Hematopoietic multipotent progenitor cell treated with erythropoietin and hydrocortisone succinate and interleukin-3 and kit ligand, for 4 days (in vitro differentiated cells): ENCODE measurements around the gene FXR2.
"Not testable (repeated sequence)": the region's sequence is repeated elsewhere in the genome, so short reads cannot be mapped to it uniquely, and the experiment has no call there.

Source experiments
- DNase-seq: peaks from one replicate; pipeline ENCODE4 v3.0.0-alpha.2; 2015

The FXR2 gene

DNA sequence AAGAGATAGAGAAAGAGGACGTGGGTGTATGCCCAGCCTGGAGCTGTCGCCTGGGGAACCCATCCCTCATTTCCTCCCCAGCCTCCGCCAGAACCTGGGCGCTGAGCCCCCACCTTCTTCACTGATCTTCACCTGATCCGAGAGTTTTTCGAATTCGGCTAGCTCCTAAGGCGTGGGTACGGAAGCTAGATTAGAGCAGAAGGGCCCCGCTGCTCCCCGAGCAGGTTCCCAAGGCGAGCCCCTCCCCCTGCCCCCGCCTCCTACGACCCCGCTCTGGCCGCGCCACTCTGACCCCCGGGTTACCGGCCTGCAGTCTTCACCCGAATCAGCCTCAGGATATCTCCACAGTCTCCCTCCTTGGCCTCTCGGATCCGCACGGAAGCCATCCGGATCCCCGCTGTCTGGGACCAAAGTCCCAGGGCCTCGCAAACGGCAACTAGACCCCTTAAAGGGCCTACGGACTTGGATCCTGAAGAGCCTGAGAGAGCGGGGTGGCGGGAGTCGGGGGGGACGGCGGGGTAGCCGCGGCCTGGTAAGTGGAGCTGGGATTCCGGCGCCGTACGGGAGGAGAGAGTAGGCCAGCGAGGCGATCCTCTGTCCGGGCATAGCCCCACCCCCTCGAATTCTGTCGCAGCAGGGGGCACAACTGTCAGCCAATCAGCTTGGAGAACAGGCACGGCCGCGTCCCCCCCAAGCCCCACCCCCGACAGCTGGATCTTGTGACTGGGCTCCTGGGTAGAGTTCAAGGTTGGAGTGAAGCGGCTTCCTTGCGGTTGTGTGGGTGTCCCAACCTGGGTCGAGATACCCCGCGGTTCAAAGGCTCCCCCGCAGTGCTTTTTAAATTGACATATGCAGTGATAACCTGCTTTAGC, 12.8 kb upstream of the FXR2 start, which contains the start of gene SAT2:
TSS of gene SAT2 (minus strand) at position 572 of the 872 bp plus-strand sequence. CDS start at position 386, 186 bp downstream.
- DNase-seq = peak; percentile 97

DNA sequence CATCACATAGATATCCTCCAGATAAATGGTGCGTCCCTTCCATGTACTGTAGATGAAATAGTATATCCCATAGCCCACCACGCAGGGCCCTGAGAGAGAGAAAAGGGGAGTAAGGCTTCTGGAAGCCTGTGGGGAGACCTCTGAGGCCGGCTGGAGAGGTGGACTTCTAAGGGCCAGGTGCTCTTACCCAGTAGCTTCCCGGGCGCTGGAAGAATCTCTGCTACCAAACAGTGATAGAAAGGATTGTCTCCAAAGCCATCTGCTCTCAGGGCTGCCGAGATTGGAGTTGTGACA, 12.2 kb upstream of the FXR2 start:
- DNase-seq = no peak

DNA sequence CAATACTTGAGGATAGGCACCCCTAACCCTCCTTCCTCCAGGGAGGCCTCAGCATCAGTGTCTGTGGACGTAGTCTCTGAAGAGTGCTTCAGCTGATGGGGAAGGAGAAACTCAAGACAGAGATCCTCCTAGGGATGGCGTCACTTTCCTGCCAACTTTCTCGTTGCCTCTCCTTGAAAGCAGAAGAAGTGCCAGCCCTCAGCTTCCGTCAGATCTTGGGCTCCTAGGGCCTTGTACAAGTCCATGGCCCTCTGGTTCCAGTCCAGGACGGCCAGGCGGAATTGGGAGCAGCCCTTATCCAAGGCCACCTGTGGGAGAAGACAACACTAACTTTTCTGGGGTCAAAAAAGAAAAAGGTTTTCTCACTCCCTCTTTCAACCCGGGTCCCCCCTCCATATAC, 11.6 kb upstream of the FXR2 start:
- no peak for DNase-seq

DNA sequence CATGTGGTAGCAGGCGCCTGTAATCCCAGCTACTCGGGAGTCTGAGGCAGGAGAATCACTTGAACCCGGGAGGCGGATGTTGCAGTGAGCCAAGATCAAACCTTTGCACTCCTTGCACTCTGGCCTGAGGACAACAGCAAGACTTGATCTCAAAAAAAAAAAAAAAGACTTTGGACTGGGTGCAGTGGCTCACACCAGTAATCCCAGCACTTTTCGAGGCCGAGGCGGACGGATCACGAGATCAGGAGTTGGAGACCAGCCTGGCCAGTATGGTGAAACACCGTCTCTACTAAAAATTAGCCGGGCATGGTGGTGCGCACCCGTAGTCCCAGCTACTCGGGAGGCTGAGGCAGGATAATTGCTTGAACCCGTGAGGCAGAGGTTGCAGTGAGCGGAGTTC, 11.1 kb upstream of the FXR2 start:
- not testable (repeated sequence) for DNase-seq

DNA sequence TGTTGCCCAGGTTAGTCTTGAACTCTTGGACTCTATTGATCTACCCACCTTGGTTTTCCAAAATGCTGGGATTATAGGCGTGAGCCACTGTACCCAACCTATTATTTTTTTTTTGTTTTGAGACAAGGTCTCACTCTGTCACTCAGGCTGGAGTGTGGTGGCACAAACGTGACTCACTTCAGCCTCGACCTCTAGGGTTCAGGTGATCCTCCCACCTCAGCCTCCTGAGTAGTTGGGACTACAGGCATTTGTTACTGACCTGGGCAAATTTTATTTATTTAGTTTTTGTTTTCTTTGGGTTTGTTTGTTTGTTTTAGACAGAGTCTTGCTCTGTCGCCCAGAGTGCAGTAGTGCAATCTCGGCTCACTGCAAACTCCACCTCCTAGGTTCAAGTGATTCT, 9.0 kb upstream of the FXR2 start:
- no peak for DNase-seq

DNA sequence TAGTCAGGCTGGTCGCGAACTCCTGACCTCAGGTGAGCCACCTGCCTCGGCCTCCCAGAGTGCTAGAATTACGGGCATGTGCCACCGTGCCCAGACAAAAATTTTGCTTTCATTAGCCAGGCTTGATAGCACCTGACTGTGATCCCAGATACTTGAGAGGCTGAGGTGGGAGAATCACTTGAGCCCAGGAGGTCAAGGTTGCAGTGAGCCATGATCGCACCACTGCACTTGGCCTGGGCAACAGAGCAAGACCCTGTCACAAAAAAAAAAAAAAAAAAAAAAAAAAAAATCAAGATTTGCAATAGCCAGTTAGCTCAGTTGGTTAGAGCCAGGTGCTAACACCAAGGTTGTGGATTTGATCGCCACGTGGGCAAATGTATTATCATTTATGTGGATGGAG, 6.1 kb upstream of the FXR2 start:
- DNase-seq = no peak

DNA sequence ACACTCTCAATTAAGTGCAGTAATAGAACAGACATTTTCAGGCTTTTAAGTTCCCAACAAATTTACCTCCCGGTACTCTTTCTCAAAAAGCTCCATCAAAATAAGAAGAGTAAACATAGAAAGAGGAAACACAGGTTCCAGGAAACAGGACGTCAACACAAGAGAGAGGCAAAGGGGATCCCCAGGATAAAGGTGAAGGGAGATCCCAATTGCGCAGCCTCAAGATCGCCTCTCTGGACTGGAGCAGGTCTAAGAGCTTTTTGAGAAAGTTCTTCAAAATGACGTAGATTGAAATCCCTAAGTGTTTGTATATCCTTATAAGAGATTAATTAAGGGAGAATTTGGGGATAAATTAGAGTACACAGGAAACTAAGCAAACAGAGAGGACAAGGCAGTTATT, 3.9 kb upstream of the FXR2 start:
- DNase-seq = no peak

DNA sequence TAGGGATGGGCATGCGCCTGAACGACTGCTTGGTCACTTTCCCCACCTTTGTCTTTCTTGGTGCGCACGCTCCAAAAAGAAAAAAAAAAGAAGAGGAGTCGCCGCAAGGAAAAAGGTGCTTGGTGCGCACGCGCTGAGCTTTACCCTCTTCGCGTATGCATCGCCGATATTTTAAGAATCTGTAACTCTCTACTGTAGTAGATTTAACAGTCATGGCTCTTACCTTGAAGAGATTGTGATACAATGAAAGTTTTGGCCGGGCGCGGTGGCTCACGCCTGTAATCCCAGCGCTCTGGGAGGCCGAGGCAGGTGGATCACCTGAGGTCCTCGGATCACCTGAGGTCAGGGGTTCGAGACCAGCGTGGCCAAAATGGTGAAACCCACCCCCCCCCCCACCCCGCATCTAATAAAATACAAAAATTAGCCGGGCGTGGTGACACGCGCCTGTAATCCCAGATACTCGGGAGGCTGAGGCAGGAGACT, 609 bp upstream of the FXR2 start:
- no peak for DNase-seq

DNA sequence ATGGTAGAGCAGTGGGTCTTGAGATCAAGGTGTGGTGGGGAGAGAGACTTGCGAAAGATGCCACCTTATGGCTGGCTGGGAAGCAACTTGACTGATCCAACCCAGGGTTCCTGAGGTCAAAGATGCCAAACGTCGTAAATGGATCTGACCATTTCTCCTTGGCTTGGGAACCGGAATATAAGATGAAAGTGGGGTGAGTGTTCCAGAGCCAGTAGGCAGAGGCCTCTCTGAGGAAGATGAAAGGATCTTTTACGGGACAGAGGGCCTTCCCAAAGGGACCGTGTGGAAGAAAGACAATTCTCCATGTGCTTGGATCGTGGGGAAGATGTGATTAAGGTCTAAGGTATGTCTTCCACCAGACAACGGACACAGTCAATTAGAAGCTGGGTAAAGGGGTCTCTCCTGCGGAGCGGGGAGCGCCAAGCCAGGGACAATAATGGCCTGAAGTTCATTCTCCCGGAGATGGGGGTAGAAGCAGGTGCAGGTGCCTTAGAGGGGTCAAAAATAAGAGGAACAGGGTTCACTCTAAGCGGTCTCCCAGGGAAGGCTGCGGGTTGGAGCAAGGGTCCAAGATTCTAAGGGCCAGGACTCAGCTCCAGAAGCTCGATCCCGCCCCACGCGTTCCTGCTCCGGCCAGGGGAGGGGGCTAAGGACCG, 800 bp downstream of the FXR2 start:
- DNase-seq = peak; percentile 23

DNA sequence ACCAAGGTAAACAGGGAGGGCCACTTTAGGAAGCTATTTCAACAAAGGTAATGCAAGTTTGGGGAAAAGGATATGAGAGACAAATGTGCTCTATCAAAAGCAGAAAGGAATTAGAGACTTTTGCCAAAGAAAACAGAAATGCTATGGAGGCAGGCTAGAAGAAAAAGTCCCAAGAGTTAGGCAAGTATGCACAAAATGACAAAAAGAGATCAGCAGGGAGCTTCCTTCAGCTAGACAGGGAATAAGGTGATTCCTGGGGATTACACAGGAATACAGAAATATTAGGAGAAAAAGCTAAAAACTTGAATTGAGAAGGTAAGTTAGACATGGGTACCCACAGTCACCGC, 2.4 kb downstream of the FXR2 start:
- no peak for DNase-seq

DNA sequence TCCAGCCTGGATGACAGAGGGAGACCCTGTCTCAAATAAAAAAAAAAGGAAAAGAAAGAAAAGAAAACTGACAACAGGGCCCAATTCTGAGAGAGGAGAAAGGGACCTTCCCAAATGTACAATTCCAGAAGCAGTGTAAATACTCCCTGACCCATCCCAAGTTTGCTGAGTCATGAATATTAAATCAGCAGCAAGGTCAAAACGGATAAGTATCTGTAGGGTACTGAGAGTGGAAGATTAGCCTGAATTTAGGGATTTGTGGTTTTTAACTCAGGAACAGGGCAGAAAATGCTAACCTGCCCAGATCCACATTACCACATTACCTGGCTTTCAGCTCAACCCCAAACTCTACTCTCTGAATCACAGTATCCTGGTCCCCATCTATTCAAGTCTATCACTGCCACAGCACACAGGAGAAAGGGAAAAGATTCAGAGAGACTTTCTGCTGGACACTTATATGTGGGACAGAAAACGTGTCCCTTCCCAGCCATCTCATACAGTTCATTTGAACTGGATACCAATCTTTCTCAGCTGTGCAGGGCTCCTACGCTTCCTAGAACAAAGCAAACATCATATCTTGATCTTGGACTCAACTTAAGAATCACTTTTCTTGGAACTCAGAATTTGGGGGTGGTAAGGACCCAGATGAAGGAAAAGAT, 2.9 kb downstream of the FXR2 start:
- no peak for DNase-seq

DNA sequence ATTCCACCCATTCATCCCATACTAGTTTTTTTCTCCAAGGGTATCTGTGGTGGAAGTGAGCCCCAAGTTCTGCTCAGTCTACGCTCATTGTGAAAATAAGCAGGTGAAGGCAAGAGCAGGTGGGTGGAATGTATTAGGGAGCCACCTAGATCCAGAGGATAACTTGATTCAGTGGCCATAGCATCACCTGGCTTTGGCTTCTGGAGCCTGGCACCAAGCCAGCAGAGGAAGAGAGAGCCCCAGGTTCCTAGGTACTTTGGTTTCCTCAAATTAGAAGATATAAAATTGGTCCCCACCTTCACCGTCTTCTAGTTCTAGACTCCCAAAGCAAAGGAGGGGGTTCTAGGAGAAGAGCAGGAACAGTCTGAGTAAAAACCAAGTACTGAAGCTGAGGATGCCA, 4.1 kb downstream of the FXR2 start:
- DNase-seq = no peak

DNA sequence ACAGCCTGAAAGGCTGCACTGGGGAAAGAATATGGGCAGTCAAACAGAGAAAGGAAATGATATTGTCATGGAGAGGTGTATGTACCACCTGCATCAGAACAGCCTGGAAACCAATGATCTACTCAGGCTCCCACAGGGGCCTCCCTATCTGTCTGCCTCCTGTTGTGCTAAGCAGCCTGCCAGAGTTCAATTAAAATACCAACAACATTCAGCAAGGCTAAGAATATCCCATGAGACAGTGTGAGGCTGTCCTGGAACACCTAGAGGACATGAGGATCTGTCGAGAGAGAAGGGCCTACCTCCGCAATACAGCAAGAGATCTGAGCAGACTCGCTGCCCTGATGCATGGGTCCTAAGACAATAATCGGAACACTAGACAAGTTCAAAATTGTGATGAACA, 8.4 kb downstream of the FXR2 start:
- DNase-seq = no peak

DNA sequence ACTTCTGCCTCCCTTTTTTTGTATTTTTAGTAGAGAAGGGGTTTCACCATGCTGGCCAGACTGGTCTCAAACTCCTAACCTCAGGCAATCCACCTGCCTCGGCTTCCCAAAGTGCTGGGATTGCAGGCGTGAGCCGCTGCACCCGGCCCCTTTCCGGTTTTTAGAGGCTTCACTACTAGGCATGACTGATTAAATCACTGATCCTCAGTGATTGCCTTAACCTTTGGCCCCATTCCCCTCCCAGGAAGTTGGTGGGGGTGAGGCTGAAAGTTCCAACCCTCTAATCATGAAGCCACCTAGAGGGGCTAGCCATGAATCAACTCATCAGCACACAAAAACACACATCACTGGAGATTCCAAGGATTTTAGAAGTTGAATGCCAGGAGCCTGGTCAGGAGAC, 17.1 kb downstream of the FXR2 start:
- DNase-seq = not testable (repeated sequence)

DNA sequence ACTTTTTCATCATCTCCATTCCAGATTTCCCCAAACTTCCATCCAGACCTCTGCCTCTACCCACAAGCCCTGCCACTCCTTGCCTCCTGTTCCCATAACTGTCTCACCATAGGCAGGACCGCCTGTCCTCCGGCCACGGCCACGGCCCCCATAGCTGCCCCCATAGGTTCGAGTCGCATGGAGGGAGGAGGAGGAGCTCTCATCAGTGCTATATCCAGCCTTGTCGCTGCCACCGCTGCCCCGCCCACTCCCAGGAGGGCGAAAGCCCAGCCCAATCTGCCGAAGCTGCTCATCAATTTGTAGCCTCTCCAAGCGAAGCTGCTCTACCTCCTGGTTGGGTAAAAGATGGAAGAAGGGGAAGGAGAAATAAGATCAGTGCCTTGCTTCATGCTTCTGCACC, 21.4 kb downstream of the FXR2 start:
- no peak for DNase-seq

DNA sequence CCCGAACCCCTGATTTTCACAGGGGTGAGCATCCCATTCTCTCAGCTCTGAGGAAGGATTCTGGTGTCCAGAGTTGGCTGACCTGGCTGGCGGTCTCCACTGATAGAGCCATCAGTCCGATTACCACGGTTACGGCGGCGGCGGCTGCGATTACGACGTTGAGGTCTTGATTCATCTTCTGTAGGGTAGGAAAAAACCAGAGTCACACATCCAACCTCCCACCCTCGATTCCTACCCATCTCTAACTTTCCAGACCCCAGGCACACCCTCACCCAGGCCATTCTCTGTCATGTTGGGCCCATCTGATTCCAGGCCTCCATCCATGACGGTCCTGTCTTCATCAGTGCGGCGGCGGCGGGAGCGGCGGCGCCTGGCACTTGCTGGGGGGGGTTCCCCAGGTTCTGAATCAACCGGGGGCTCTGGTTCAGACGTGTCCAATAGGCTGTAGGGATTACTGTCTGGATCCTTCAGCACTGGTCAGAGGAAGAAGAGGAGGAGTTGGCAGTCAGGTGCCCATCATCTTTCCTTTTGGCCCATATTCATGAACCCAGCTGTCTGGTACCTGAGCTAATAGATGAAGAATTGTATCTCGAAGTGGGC, 22.2 kb downstream of the FXR2 start:
- DNase-seq = no peak

DNA sequence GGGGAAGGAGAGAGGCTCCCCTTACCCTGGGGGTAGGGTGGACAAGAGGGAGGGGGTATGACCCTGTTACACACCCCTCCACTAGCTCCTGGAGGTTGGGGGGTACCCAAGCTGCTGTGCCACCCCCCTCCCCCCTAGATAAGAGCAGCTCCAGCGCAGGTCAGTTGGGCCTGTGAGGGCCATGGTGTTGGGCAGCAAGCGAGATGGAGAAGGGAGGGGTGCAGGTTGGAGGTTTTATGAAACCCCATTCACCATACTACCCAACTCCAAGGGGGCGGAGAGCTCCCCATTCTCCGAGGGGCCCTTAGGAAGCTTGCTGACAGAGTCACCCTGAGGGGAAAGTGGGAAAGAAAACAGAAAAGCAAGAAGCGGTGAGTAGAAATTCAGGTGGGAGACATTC, 23.1 kb downstream of the FXR2 start:
- DNase-seq = no peak

DNA sequence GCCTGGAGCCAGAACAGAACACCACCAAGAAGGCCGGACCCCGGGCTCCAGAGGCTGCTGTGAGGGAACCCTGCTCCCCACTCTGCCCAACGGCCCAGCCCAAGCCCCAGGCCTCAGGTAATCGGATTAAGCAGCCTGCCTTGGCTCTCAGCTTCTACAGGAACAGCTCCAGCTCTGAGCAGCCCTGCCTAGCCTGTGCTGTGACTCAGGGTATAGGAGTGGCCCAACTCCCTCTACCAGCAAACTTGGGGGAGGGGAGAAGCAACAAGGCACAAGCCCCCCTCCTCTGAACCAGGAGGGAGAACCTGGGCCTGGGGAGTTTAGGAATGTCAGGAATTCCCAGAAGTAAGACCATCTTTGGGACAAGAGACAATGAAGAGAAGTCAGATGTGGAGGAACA, 24.0 kb downstream of the FXR2 start:
- DNase-seq = no peak

DNA sequence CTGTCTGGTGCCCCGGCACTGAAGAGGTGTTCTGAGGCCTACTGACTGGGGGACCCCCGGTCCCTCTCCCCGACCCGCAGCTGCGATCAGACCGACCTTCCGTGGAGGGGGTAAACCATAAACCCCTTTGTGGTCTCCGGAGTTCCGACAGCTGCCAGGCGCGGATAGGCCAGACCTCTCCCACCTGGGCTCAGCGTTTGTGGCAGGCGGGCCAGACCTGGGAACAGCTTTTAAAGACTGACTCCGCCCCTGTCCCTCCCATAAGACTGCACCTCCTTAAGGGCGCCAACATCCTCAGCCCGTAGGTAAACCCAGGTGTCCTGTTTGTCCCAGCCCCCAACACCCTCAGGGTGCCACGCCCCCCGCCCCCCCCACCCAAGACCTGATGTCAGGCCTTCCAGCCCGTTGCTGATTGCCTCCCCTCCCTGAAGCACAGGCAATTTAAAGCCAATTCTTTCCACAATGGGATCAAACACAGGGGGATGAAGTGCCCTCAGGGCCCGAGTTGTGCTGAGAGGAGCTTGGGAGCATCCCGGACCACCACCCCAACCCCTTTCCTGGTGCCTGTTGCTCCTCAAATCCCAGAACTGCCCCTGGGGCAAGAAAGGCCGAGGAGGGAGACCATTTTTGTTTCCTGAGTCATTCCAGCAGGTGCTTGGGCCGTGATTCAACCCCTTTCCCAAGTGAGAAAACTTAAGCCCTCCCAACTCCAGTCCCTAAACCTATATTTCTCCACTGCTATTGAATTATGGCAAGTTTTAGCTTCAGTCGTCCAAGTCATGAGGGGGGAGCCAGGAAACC, 24.6 kb downstream of the FXR2 start, which contains the start of gene SOX15:
TSS of gene SOX15 (minus strand) at position 204 of the 801 bp plus-strand sequence. CDS start 418 bp downstream, outside the sequence.
- no peak for DNase-seq

DNA sequence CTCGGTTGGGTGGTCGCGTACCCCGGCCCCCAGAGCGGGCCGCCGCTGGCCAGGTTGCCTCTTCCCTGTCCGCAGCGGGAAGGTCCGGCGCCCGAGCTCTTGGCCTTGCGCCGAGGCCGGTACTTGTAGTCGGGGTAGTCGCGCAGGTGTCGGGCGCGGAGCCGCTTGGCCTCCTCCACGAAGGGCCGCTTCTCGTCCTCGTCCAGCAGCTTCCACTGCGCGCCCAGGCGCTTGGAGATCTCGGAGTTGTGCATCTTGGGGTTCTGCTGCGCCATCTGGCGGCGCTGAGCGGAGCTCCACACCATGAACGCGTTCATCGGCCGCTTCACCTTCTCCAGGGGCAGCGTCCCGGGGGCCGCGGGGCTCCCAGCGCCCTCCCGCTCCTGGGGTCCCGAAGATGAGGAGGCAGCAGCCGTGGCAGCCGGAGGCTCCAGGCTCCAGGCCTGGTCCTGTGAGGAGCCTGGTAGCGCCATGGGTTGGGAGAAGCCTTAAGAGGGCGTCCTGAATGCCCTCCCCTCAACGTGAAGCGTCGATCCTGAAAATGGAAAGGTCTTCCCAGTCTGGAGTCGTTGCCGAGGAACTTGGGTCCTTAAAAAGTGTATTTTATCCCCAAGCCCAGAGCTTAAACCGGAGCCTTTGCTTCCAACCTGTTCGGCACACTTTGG, 25.4 kb downstream of the FXR2 start:
- peak; percentile 92 for DNase-seq

DNA sequence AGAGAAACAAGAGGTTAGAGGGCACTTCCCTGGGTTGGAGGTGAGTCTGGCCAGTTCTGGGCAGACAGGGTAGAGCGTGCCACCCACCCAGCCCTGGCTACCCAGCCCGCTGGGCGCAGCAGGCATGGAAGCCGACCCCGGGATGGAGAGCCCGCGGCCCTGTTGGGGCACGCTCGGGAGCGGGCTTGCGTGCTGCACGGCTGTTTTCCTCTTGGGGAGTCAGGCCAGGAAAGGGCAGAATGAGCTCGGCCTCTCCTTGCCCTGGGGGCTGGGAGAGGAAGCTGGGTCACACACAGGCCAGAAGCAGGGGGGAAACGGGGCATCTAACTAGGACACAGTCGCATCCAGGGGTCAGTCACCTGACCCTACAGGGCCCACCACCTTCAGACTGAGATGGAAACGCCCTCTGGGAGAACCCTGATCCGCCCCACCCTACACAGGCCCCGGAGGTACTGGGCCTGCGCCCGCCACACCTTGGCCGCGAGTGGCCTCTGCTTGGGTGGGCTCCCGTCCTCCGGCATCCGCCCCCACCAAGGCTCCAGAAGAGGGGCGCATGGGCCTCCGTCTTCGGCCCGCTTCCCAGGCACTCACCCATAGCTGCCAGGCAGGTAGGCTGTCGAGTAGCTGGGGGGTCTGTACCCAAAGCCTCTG, 26.0 kb downstream of the FXR2 start:
- DNase-seq = no peak
